ENCODE measurements around the gene HSD17B11.
"Not testable (repeated sequence)": the region's sequence is repeated elsewhere in the genome, so short reads cannot be mapped to it uniquely, and the experiment has no call there.

Gene HSD17B11

DNA sequence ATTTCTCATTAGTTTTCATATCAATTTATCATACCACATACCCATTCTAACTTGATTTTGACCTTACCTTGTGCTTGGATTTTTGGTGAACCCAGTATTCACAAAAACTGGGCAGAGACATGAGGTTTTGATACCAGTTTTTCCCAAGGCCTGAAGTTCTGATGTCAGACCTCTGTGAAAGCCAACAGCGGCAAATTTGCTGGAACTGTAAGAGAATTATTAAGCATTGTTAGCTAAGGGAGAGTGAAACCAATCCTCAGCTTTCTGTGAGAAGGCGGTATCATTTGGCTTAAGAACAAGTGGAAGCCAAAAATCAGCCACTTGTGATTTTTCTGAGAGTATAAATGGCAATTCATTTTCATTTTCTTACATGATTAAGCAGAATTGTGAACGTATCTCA lies 77.2 kb downstream of the HSD17B11 start:
- no peak for DNase-seq (ENCODE audit: insufficient read length)
- FAIRE-seq: no peak

DNA sequence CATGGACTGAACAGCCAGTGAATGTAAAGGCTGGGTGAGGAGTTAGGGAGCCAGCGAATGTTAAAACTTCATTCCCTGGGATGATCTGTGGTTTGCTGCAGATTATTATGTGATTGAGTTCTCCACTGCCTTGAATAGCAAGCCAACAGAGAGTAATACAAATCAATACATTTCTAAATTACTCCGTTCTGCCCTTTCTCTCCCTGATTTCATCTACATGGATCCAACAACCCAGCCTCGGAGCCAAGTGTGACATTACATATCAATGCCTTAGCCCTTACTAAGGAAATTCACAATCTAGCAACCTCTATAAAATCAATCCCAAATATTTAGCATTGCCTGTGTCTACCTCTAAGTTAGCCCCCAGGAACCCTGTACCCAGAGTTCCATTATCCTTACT lies 79.3 kb downstream of the HSD17B11 start:
- DNase-seq (ENCODE audit: insufficient read length): no peak
- no peak for FAIRE-seq
- TF ChIP-seq TAF1 (IDR thresholded peaks at IDR 0.05; ENCODE audit: borderline replicate concordance, low read depth, low read length) (no peak), POLR2A (IDR thresholded peaks at IDR 0.05; ENCODE audit: low read depth, low read length) (no peak), POLR2AphosphoS5 (IDR thresholded peaks at IDR 0.05; ENCODE audit: low read depth, low read length) (no peak)

More for the DNA sequence above, 77.2 kb downstream of the HSD17B11 start:
- TF ChIP-seq TAF1 (IDR thresholded peaks at IDR 0.05; ENCODE audit: borderline replicate concordance, low read depth, low read length) (no peak), POLR2A (IDR thresholded peaks at IDR 0.05; ENCODE audit: low read depth, low read length) (no peak), POLR2AphosphoS5 (IDR thresholded peaks at IDR 0.05; ENCODE audit: low read depth, low read length) (no peak)

DNA sequence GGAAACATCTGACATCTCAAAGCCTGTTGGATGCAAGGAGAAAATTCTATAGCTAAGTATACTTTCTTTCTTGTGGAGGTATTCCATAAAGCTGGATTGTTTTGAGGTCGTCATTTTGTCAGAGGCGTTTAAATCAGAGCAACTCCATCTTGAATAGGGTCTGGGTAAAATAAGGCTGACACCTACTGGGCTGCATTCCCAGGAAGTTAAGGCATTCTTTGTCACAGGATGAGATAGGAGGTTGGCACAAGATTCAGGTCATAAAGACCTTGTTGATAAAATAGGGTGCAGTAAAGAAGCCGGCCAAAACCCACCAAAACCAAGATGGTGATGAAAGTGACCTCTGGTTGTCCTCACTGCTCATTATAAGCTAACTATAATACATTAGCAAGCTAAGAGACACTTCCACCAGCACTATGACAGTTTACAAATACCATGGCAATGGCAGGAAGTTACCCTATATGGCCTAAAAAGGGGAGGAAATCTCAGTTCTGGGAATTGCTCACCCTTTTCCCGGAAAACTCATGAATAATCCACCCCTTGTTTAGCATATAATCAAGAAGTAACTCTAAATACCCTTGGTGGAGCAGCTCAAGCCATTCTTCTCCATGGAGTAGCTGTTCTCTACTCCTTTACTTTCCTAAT lies 80.2 kb downstream of the HSD17B11 start:
- FAIRE-seq (no peak), DNase-seq (ENCODE audit: insufficient read length) (no peak)
- TF ChIP-seq POLR2A (IDR thresholded peaks at IDR 0.05; ENCODE audit: low read depth, low read length): no peak
- TF ChIP-seq TAF1 (IDR thresholded peaks at IDR 0.05; ENCODE audit: borderline replicate concordance, low read depth, low read length): no peak
- TF ChIP-seq POLR2AphosphoS5 (IDR thresholded peaks at IDR 0.05; ENCODE audit: low read depth, low read length): no peak

DNA sequence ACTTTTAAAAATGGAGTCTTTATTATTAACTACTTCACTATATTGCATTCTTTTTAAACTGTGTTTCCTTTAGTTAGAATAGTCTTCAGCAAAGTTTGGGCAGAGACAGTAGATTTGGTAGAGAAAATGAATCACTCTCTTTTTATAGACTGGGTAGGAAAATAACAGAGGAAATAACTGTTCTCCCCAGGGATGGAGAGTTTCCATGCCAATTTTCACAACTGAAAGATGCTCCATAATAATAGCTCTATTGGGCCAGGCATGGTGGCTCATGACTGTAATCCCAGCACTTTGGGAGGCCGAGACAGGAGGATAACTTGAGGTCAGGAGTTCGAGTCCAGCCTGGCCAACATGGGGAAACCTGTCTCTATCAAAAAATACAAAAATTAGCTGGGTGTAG lies 81.4 kb downstream of the HSD17B11 start:
- FAIRE-seq (no peak), DNase-seq (ENCODE audit: insufficient read length) (no peak)
- no peak for TF ChIP-seq POLR2A (IDR thresholded peaks at IDR 0.05; ENCODE audit: low read depth, low read length)
- no peak for TF ChIP-seq POLR2AphosphoS5 (IDR thresholded peaks at IDR 0.05; ENCODE audit: low read depth, low read length)
- no peak for TF ChIP-seq TAF1 (IDR thresholded peaks at IDR 0.05; ENCODE audit: borderline replicate concordance, low read depth, low read length)

DNA sequence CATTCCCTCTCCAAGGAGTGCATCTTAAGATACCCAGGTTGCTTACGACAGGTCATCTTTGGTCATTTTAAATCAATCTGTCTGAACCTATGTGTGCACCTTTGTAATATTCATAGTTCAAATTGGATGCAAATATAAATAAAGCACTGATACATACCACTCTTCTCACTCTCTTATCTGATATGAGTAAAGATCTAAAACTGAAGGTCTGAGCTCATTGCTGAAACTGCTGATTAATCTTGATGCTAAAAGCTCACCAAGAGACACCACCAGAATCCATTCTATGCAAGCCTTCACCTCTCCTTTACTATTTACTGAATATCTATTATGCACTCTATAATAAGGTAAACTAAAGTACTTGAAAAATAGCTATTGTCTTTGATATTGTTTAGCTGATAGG lies 84.9 kb downstream of the HSD17B11 start:
- DNase-seq (ENCODE audit: insufficient read length) (no peak), FAIRE-seq (no peak)
- no peak for TF ChIP-seq TAF1 (IDR thresholded peaks at IDR 0.05; ENCODE audit: borderline replicate concordance, low read depth, low read length)
- no peak for TF ChIP-seq POLR2AphosphoS5 (IDR thresholded peaks at IDR 0.05; ENCODE audit: low read depth, low read length)
- TF ChIP-seq POLR2A (IDR thresholded peaks at IDR 0.05; ENCODE audit: low read depth, low read length): no peak

DNA sequence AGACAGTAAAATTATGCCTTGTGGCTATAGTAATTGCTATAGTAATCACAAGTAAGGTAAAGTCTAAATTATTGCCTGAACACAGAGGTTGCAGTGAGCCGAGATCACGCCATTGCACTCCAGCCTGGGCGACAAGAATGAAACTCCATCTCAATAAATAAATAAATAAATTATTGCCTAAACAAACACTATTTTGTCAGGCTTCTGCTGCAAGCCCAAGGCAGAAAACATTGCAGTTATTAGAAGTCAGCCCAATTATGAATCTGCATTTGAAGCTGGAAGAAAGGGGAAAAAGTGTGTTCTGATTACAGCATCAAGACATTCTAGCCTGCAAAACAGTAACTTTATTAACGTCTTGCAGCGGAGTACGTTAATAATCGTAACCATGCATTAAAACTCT lies 85.4 kb downstream of the HSD17B11 start:
- DNase-seq (ENCODE audit: insufficient read length) (no peak), FAIRE-seq (no peak)
- TF ChIP-seq TAF1 (IDR thresholded peaks at IDR 0.05; ENCODE audit: borderline replicate concordance, low read depth, low read length) (no peak), POLR2A (IDR thresholded peaks at IDR 0.05; ENCODE audit: low read depth, low read length) (no peak), POLR2AphosphoS5 (IDR thresholded peaks at IDR 0.05; ENCODE audit: low read depth, low read length) (no peak)

DNA sequence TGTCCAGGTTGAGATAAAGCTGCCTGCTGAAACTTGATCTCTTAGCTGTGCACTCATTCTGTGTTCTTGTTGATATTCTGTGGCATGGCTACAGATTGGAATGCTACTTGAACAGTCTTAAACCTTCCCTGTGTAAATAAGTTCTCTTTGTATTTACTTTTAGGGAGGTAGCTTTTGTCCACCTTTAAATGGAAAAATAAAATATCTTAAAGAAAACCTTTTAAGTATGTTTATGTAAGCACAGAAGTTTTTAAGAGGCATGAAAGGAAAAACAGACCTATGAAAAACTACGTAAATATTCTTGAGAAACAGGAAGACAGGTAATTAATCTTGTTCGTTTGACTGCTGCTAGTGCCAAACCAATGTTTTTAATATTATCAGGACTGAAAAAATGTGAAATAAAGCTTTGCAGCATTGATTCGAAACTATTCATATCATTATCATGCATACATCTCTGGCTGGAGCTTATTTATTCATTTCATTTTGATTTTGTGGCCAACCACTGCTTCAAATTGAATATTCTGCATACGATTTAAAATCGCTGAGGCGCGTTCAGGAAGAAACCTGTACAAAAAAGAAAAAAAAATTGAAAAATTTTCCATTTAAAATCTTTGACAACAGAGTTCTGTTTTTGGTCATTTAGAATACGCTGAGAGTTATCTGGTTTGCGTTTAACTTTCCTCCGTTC lies 86.1 kb downstream of the HSD17B11 start:
- no peak for FAIRE-seq
- TF ChIP-seq POLR2A (IDR thresholded peaks at IDR 0.05; ENCODE audit: low read depth, low read length) (no peak), POLR2AphosphoS5 (IDR thresholded peaks at IDR 0.05; ENCODE audit: low read depth, low read length) (no peak), TAF1 (IDR thresholded peaks at IDR 0.05; ENCODE audit: borderline replicate concordance, low read depth, low read length) (no peak)
- no peak for DNase-seq (ENCODE audit: insufficient read length)

DNA sequence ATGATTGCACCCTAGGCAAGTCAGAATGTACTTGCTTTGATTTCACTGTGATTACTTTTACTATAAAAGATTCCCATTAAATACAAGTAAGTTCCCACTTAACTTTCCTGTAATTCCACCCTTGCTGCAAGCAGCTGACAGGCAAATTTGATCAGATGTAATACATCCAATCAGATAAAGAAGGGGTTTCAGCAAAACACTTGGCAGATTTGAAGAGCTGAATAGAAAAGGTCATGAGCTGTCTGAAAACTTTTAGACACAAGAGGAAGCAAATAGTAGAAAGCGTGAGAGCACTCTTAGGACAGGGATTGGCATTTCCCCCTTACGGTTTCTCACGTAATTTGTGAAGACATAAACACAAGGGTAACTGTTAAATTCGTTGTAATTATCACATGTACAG lies 91.1 kb downstream of the HSD17B11 start:
- TF ChIP-seq POLR2A (IDR thresholded peaks at IDR 0.05; ENCODE audit: low read depth, low read length) (no peak), POLR2AphosphoS5 (IDR thresholded peaks at IDR 0.05; ENCODE audit: low read depth, low read length) (no peak), TAF1 (IDR thresholded peaks at IDR 0.05; ENCODE audit: borderline replicate concordance, low read depth, low read length) (no peak)
- no peak for FAIRE-seq
- no peak for DNase-seq (ENCODE audit: insufficient read length)

DNA sequence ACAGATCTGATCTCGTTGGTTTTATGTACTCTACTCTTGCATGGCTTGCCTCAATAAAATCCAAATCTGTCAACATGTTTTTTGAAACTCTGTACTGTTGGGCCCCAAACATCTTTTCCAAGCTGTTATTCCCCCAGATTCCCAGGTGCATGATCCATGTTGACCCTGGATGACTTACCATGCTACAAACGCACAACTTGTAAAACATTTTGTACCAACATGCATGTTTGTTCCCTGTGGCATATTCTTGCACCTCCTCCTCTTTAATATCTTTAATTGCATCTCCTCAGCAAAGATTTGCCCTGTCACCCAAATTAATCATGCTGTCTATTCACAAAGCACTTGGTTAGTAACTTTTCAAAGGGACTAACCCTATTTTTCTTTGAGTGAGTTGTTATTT lies 92.6 kb downstream of the HSD17B11 start:
- FAIRE-seq (no peak), DNase-seq (ENCODE audit: insufficient read length) (no peak)
- TF ChIP-seq TAF1 (IDR thresholded peaks at IDR 0.05; ENCODE audit: borderline replicate concordance, low read depth, low read length): no peak
- no peak for TF ChIP-seq POLR2AphosphoS5 (IDR thresholded peaks at IDR 0.05; ENCODE audit: low read depth, low read length)
- TF ChIP-seq POLR2A (IDR thresholded peaks at IDR 0.05; ENCODE audit: low read depth, low read length): no peak

DNA sequence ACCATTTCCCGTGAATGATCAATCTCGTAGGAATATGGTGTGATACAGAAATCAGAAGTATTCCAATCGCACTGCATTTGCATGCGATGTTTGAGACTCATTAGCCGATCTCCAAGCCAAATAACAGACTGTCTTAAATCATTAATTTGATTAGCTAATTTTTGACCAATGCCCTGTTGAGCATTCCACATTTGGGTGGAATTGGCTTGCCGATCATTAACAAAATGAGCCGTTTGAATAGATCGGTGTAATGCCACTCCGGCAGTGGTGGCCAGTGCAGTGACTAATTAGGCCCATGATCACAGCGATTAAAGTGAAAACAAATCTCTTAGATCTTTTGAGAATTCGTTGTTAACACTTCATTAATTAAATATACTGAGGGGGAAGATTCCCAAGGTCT lies 96.1 kb downstream of the HSD17B11 start:
- FAIRE-seq: not testable (repeated sequence)

DNA sequence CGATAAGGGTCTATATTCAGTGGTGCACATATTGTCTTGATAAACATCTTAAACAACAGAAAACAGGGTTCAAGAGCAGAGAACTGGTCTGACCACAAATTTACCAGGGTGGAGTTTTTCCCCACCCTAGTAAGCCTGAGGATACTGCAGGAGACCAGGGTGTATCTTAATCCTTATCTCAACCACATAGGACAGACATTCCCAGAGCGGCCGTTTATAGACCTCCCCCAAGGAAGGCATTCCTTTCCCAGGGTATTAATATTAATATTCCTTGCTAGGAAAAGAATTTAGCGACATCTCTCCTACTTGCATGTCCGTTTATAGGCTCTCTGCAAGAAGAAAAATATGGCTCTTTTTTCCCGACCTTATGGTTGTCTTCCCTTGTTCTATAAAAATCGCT lies 97.1 kb downstream of the HSD17B11 start:
- FAIRE-seq; DNase-seq (ENCODE audit: insufficient read length): not testable (repeated sequence)

More for the DNA sequence above, 96.1 kb downstream of the HSD17B11 start:
- DNase-seq (ENCODE audit: insufficient read length): not testable (repeated sequence)

DNA sequence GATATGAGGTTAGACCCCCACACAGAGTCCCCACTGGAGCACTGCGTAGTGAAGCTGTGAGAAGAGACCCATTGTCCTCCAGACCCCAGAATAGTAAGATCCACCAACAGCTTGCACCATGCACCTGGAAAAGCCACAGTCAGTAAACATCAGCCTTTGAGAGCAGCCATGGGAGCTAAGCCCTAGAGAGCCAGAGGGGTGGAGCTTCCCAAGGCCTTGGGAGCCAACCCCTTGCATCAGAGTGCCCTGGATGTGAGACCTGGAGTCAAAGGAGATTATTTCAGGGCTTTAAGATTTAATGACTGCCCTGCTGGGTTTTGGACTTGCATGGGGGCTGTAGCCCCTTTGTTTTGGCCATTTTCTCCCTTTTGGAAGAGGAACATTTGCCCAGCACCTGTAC lies 104.0 kb downstream of the HSD17B11 start:
- TF ChIP-seq TAF1 (IDR thresholded peaks at IDR 0.05; ENCODE audit: borderline replicate concordance, low read depth, low read length) (no peak), POLR2AphosphoS5 (IDR thresholded peaks at IDR 0.05; ENCODE audit: low read depth, low read length) (no peak), POLR2A (IDR thresholded peaks at IDR 0.05; ENCODE audit: low read depth, low read length) (no peak)
- no peak for FAIRE-seq
- DNase-seq (ENCODE audit: insufficient read length): no peak
